ENCODE data around the gene MTX2.

Gene MTX2

DNA sequence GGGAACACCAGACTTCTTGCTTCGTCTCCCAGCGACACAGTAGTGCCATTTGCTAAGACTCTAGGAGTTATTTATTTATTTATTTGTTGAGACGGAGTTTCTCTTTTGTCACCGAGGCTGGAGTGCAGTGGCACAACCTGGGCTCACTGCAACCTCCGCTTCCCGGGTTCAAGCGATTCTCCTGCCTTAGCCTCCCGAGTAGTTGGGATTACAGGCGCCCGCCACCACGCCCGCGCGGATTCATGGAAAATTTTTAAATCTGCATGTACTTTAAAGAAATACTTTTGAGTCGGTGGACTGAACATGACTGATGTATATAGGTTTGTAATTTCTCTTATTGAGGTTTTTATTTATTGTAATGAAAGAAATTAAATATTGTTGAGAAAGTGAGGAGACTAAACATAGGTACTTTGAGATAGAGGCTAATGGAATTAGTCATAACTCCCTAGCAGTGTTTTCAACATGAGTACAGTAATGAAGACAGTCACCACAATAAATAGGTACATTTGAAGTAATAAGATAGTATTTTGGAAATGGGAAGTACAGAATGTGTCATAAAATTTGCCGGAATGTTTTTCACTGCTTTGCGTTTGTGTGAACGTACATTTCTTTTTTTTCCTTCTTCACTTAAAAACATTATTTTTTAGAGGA is 983 bp downstream of the MTX2 start:
- TF ChIP-seq, protein P1, sequence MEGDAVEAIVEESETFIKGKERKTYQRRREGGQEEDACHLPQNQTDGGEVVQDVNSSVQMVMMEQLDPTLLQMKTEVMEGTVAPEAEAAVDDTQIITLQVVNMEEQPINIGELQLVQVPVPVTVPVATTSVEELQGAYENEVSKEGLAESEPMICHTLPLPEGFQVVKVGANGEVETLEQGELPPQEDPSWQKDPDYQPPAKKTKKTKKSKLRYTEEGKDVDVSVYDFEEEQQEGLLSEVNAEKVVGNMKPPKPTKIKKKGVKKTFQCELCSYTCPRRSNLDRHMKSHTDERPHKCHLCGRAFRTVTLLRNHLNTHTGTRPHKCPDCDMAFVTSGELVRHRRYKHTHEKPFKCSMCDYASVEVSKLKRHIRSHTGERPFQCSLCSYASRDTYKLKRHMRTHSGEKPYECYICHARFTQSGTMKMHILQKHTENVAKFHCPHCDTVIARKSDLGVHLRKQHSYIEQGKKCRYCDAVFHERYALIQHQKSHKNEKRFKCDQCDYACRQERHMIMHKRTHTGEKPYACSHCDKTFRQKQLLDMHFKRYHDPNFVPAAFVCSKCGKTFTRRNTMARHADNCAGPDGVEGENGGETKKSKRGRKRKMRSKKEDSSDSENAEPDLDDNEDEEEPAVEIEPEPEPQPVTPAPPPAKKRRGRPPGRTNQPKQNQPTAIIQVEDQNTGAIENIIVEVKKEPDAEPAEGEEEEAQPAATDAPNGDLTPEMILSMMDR (IDR thresholded peaks at IDR 0.05; ENCODE audit: borderline replicate concordance, insufficient read depth, low read depth, low read length), result no peak
- H3K4me3 ChIP-seq (ENCODE audit: low read depth, low read length), result peak overlapping the region; percentile 77

DNA sequence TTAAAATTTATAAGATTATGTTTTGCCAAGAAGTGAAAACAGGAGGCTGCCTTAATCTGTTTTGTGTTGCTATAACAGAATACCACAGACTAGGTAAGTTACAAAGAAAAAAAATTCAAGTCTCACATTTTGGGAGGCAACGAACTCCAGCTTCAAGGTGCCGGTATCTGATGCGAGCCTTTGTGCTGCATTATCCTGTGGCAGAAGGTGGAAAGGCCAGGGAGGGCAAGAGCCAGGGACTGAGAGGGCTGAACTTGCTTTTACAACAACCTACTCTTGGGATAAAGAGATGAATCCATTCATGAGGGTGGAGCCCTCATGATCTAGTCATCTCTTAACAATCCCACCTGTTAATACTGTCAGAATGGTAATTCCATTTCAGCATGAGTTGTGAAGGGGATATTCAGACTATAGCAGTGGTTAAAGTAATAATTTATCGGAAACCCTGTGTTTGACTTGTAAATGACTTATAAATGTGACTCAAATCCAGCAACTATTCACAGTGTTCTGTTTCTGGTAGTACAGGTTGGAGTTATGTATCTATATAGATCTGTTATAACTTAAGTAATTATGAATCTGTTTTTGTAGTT is 3.7 kb downstream of the MTX2 start:
- TF ChIP-seq, protein P1 (IDR thresholded peaks at IDR 0.05; ENCODE audit: borderline replicate concordance, insufficient read depth, low read depth, low read length), result no peak
- no peak overlapping the region for H3K4me3 ChIP-seq (ENCODE audit: low read depth, low read length)

- TF ChIP-seq, protein P1 (IDR thresholded peaks at IDR 0.05; ENCODE audit: borderline replicate concordance, insufficient read depth, low read depth, low read length), result no peak
- H3K4me3 ChIP-seq (ENCODE audit: low read depth, low read length), result no peak overlapping the region
Observed at GRCh38 chr2:176278927-176279326, 9.7 kb downstream of the MTX2 start.

DNA sequence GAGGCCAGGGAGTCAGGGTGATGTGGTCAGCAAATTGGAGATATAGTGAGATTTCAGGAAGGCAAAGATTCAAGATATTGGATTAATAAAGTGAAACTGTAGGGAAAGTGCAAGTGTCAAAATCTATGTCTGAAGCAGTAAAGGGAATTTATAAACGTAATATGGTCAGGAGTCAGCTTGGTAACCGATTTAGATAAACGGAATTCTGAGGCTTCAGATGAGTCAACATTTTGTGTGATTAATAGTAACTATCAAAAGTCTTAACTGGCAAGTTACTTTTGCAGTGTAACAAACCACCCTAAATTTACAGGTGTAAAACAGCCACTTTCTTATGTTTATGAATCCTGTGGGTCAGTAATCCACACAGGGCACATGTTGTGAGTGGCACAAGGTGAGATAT is 10.9 kb downstream of the MTX2 start:
- TF ChIP-seq, protein P1 (IDR thresholded peaks at IDR 0.05; ENCODE audit: borderline replicate concordance, insufficient read depth, low read depth, low read length), result no peak

DNA sequence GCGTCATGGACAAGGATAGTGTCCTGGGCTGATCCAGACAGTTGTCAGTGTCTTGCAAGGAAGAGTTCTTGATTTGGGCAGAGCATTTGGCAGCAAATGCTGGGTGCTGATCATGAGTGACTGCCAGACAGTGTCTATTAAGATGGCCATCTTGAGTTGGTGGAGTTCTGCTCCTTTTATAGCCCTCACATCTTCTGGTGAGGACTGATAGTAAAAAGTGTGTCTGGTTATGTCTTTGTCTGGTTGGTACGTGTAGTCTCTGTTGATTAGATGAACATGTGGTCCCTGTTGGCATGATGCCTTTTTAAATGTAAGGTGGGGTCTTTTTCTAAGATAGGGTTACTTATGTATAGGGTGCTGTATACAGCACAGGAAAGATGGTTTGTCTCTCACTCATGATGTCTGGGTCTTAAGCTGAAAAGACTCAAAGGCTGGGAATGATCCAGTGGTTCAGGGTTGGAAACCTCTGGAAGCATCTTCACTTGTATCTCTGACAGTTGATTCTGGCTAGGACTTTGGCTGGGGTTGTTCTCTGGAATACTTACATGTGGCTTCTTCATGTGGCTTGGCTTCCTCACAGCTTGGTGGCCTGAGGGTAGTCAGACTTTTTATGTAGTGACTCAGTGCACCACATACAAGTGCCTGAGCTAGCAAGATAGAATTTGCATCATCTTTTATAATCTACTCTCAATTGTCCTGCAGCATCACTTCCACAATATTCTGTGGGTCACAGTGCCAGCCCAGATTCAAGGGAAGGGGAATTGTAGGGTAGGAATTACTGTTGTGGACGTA is 11.8 kb downstream of the MTX2 start:
- TF ChIP-seq, protein P1 (IDR thresholded peaks at IDR 0.05; ENCODE audit: borderline replicate concordance, insufficient read depth, low read depth, low read length), result no peak
- H3K4me3 ChIP-seq (ENCODE audit: low read depth, low read length), result no peak overlapping the region

More for the DNA sequence above, 10.9 kb downstream of the MTX2 start:
- no peak overlapping the region for H3K4me3 ChIP-seq (ENCODE audit: low read depth, low read length)

DNA sequence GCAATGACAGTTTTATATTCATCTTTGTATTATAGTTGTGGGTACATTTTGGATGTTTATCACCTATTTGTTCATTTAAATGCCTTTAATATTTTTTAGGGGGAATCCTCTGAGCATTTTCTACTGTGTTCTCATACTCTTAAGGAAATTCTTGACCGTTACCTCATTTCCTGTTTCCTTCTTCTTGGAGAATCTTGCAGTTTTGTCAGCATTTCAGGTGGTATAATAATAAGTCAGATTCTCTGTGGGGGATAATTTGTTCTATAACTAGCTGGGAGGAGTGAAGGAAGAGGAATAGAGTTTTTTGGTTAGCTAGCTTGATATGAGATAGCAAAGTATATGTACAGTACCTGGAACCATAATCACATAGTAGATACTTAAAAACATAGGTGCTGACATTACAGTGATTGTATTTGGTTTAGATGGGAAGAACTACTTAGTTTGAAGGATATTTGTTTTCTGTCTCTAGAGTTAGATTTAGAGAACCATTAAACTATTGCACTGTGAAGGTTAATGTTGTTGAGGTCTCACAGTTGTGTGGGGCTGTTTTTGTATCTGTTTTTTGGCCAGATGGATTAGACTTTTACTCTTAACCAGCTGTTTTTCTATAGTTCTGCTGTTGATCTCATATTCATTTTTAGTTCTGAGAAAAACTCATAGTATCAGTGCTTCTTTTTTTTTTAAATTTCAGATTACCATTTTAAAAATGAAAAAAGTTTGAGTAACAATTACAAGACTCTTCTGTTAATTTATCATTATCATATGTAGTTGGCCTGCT is 14.2 kb downstream of the MTX2 start:
- TF ChIP-seq, protein P1 (IDR thresholded peaks at IDR 0.05; ENCODE audit: borderline replicate concordance, insufficient read depth, low read depth, low read length), result no peak

More for the DNA sequence above, 14.2 kb downstream of the MTX2 start:
- H3K4me3 ChIP-seq (ENCODE audit: low read depth, low read length), result no peak overlapping the region

All from GM12875 (cell line).